Neural cell (in vitro differentiated cells): ENCODE data around the gene PLEKHA5. TPM values are rescaled to one million over a fixed set of nuclear protein-coding genes. Genes with fewer than 3 reads are reported as not detected.

Experiments
- H2AFZ ChIP-seq: fragments of 200-600, 300-800 bp; sonication (generic), shearing (Covaris generic); 2 replicates; pipeline ENCODE4 v1.6.0; 2014; ENCODE audit warnings: low read depth, mild to moderate bottlenecking, antibody characterized with exemption, low read length, moderate library complexity
- H3F3A ChIP-seq: fragments of 200-600 bp; shearing (Covaris generic); 2 replicates; pipeline ENCODE4 v1.6.1; 2016; ENCODE audit warnings: mild to moderate bottlenecking, moderate library complexity, mixed read lengths, antibody characterized with exemption, low read length; ENCODE audit not compliant: insufficient read depth, poor library complexity, severe bottlenecking
- H3K27ac ChIP-seq: fragments of 200-600, 300-800 bp; sonication (generic), shearing (Covaris generic); 2 replicates; pipeline ENCODE4 v1.5.1; 2014; ENCODE audit warnings: mild to moderate bottlenecking, low read length, moderate library complexity
- H3K27me3 ChIP-seq: fragments of 300-800, 200-600 bp; sonication (generic), shearing (Covaris generic); 2 replicates; pipeline ENCODE4 v1.6.0; 2014; ENCODE audit warnings: mild to moderate bottlenecking, low read depth, low read length, moderate library complexity; ENCODE audit not compliant: insufficient read depth
- H3K36me3 ChIP-seq: fragments of 300-800, 200-600 bp; sonication (generic), shearing (Covaris generic); 2 replicates; pipeline ENCODE4 v1.5.1; 2014; ENCODE audit warnings: mild to moderate bottlenecking, antibody characterized with exemption, low read length, moderate library complexity; ENCODE audit not compliant: insufficient read depth
- H3K4me2 ChIP-seq: fragments of 300-800, 200-600 bp; sonication (generic), shearing (Covaris generic); 2 replicates; pipeline ENCODE4 v1.6.0; 2014; ENCODE audit warnings: mild to moderate bottlenecking, low read length
- H3K4me3 ChIP-seq: fragments of 300-800, 200-600 bp; sonication (generic), shearing (Covaris generic); 2 replicates; pipeline ENCODE4 v1.5.1; 2014; ENCODE audit warnings: mild to moderate bottlenecking, low read length, moderate library complexity
- H3K79me2 ChIP-seq: fragments of 200-600 bp; shearing (Covaris generic); replicated peaks from 2 replicates; pipeline ENCODE4 v1.6.0; 2014; ENCODE audit warnings: mild to moderate bottlenecking, low read length, moderate library complexity; ENCODE audit not compliant: insufficient read depth
- H3K9ac ChIP-seq: fragments of 300-800, 200-600 bp; sonication (generic), shearing (Covaris generic); 2 replicates; pipeline ENCODE4 v1.6.1; 2016; ENCODE audit warnings: mild to moderate bottlenecking, low read length, mixed read lengths
- H3K9me2 ChIP-seq: fragments of 200-600 bp; shearing (Covaris generic); 2 replicates; pipeline ENCODE4 v1.6.1; 2016; ENCODE audit warnings: mild to moderate bottlenecking, low read length, mixed read lengths; ENCODE audit not compliant: insufficient read depth
- H3K9me3 ChIP-seq: fragments of 200-600, 300-800 bp; sonication (generic), shearing (Covaris generic); 2 replicates; pipeline ENCODE4 v1.6.1; 2016; ENCODE audit warnings: mild to moderate bottlenecking, mixed run types, low read length, moderate library complexity, mixed read lengths
- H4K20me1 ChIP-seq: fragments of 200-600 bp; shearing (Covaris generic); 2 replicates; pipeline ENCODE4 v1.6.1; 2016; ENCODE audit warnings: mild to moderate bottlenecking, mixed run types; ENCODE audit not compliant: insufficient read depth
- CTCF ChIP-seq: fragments of 450-650 bp; IDR thresholded peaks from 2 replicates; pipeline ENCODE4 v1.5.1; 2014; ENCODE audit warnings: antibody characterized with exemption, mild to moderate bottlenecking, moderate library complexity; ENCODE audit not compliant: poor library complexity, severe bottlenecking
- EP300 ChIP-seq: fragments of 450-650 bp; conservative IDR thresholded peaks from 2 replicates; pipeline ENCODE4 v1.6.1; 2014; ENCODE audit warnings: antibody characterized with exemption, mild to moderate bottlenecking, moderate library complexity; ENCODE audit not compliant: poor library complexity, severe bottlenecking
- EZH2 ChIP-seq: fragments of 200-600, 300-800 bp; shearing (Covaris generic), sonication (generic); IDR thresholded peaks from 2 replicates; pipeline ENCODE4 v1.6.1; 2014; ENCODE audit warnings: antibody characterized with exemption, low read length, borderline replicate concordance, mild to moderate bottlenecking; ENCODE audit not compliant: insufficient read depth, poor library complexity, severe bottlenecking
- MXI1 ChIP-seq: fragments of 450-650 bp; conservative IDR thresholded peaks from 2 replicates; pipeline ENCODE4 v1.6.1; 2014; ENCODE audit warnings: antibody characterized with exemption, mild to moderate bottlenecking; ENCODE audit not compliant: poor library complexity, severe bottlenecking
- POLR2AphosphoS5 ChIP-seq: IDR thresholded peaks from 2 replicates; pipeline ENCODE4 v1.6.1; 2012
- RAD21 ChIP-seq: fragments of 450-650 bp; conservative IDR thresholded peaks from 2 replicates; pipeline ENCODE4 v1.6.1; 2014; ENCODE audit warnings: antibody characterized with exemption, mild to moderate bottlenecking, moderate library complexity
- REST ChIP-seq: IDR thresholded peaks from 2 replicates; pipeline ENCODE4 v1.6.1; 2012; ENCODE audit warnings: borderline replicate concordance
- SMC3 ChIP-seq: fragments of 450-650 bp; conservative IDR thresholded peaks from 2 replicates; pipeline ENCODE4 v1.6.1; 2014; ENCODE audit warnings: antibody characterized with exemption, mild to moderate bottlenecking, moderate library complexity; ENCODE audit not compliant: poor library complexity
- TAF1 ChIP-seq: IDR thresholded peaks from 2 replicates; pipeline ENCODE4 v1.6.1; 2012; ENCODE audit warnings: low read depth
- polyA plus RNA-seq: library from polyadenylated mRNA; depleted of rRNA; stranded (reverse); fragments of >200 nt; gene quantifications from 2 replicates; pipeline ENCODE4 v1.2.3, GENCODE V29; 2014

PLEKHA5 gene
- polyA plus RNA-seq, 1 donor from 2014 or later: 130 TPM

- no peaks in the 10 kb centered on the region for H3K9me2 ChIP-seq
- H3K27me3 ChIP-seq: no peaks in the 10 kb centered on the region
- H2AFZ ChIP-seq: no peak overlapping the region
- H3K4me3 ChIP-seq: no peak overlapping the region
- no peaks in the 10 kb centered on the region for H3K9me3 ChIP-seq
- H3K27ac ChIP-seq: no peak overlapping the region
- TF ChIP-seq MXI1 (no peak), CTCF (no peak), SMC3 (no peak), RAD21 (no peak), EZH2 (no peak), POLR2AphosphoS5 (no peak)
- H3K9ac ChIP-seq: no peak overlapping the region
- H4K20me1 ChIP-seq: no peaks in the 10 kb centered on the region
- no peak overlapping the region for H3K4me2 ChIP-seq
- no peaks in the 10 kb centered on the region for H3K36me3 ChIP-seq
- H3K79me2 ChIP-seq: peaks cover 69% of the 10 kb centered on the region
- no peaks in the 10 kb centered on the region for H3F3A ChIP-seq
Measured at GRCh38 chr12:19150273-19150900, 20.9 kb downstream of the PLEKHA5 start.

GRCh38 chr12:19151298-19151697 lies 21.8 kb downstream of the PLEKHA5 start:
- Histone ChIP-seq H2AFZ (no peak overlapping the region), H3F3A (no peaks in the 10 kb centered on the region), H3K4me2 (no peak overlapping the region), H3K27ac (no peak overlapping the region), H3K9me2 (no peaks in the 10 kb centered on the region), H3K9ac (no peak overlapping the region), H3K36me3 (no peaks in the 10 kb centered on the region), H3K9me3 (no peaks in the 10 kb centered on the region), H4K20me1 (no peaks in the 10 kb centered on the region), H3K79me2 (peaks cover 69% of the 10 kb centered on the region), H3K27me3 (no peaks in the 10 kb centered on the region), H3K4me3 (no peak overlapping the region)
- TF ChIP-seq EP300 (no peak), REST (no peak), TAF1 (no peak), SMC3 (no peak), POLR2AphosphoS5 (no peak), CTCF (no peak), MXI1 (no peak), EZH2 (no peak), RAD21 (no peak)
